PFSK-1 (cell line): ENCODE data around the gene ACSS2.

ENCODE experiments used
- POLR2AphosphoS5 ChIP-seq: IDR thresholded peaks from 2 replicates; pipeline ENCODE4 v1.6.1; 2012; ENCODE audit warnings: low read depth, mild to moderate bottlenecking, control low read depth, low read length, moderate library complexity
- REST ChIP-seq, 2 experiments: IDR thresholded peaks; 2 replicates each; pipeline versions ENCODE4 v1.6.1 to v1.8.0; 2011 to 2012; ENCODE audit warnings: low read depth in 2 of 2, low read length in 2 of 2, control low read depth in 1 of 2, inconsistent platforms in 1 of 2, mild to moderate bottlenecking in 1 of 2, moderate library complexity in 1 of 2; ENCODE audit not compliant: insufficient read depth in 1 of 2
- SIN3A ChIP-seq: IDR thresholded peaks from 2 replicates; pipeline ENCODE4 v1.6.1; 2012; ENCODE audit warnings: mild to moderate bottlenecking, low read length, moderate library complexity, borderline replicate concordance; ENCODE audit not compliant: insufficient read depth
- TAF1 ChIP-seq: IDR thresholded peaks from 2 replicates; pipeline ENCODE4 v1.6.1; 2012; ENCODE audit warnings: low read length, control low read depth, borderline replicate concordance; ENCODE audit not compliant: insufficient read depth

GRCh38 chr20:34843421-34843820 is 33.0 kb upstream of the ACSS2 start:
- TF ChIP-seq SIN3A (no peak), TAF1 (no peak), POLR2AphosphoS5 (no peak), REST (IDR thresholded peaks at IDR 0.05; ENCODE audit: insufficient read depth in 1 of 2, low read depth in 2 of 2, low read length in 2 of 2) (no peak)
